ENCODE results near the gene ZFYVE9.
"Not testable (repeated sequence)": the region's sequence is repeated elsewhere in the genome, so short reads cannot be mapped to it uniquely, and the experiment has no call there.

The ZFYVE9 gene

DNA sequence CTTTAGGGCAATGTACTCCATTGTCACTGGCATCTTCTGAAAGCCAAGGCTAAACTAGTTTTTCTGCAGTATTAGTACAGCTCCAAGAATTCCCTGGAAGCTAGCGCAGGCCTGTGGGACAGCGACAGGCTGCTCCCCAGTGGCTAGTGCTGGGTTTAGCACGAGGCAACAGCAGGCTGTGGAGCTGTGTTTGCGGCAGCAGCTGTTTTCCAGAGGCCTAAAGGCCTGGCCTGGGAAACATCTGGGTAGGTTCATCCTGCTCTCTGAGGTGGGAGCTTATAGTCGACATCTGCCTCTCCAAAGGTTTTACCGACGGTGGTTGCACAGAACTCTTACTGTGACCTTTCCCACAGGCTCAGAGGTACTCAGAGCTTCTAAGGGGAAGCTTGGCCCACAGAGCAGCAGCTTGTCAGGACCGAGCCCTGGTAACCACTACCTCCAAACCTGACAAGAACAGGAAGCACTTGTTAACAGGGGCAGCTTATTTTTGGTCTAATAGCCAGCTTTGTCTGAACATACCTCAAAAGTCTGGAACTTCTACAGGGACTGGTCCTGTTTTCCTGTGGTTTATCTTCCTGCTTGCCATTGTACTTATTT lies 206.9 kb downstream of the ZFYVE9 start:
- no peak for DNase-seq

DNA sequence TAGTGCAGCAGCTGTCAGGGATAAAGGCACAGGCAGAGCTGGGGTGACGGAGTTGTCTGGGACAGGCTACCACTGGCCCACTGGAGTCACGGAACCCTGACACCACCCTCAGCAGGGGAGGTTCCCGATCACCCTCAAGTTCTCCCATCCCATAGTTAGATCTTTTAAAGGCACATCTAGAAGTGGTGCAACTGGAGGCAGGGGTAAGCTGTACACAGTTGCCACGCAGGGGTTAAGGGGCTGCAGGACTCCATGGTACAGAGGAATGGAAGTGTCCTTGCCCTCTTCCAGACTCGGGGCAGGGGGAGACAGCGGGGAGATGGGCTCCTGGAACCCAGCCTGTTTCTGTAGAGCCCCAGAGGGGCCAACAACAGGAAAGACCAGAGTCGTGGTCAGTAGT lies 210.8 kb downstream of the ZFYVE9 start:
- no peak for DNase-seq

DNA sequence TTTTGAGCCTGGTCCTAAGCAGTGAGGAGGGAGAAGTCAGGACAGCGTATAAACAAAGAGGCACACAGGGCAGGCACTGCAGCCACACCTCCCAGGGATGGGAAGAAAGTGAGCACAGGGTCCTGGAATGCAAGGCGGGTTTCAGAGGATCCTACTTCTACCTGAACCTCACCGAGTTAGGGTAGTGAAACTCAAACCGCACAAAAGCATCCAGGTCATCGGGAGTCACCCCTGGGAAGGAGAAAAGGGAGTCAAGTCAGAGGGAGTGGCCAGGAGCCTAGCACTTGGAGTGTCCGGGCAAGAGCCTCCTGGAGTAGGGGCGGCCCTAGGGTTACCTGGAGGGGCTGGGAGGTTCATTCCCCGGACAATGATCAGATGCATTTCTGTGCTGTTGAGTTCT lies 213.5 kb downstream of the ZFYVE9 start:
- DNase-seq = no peak

DNA sequence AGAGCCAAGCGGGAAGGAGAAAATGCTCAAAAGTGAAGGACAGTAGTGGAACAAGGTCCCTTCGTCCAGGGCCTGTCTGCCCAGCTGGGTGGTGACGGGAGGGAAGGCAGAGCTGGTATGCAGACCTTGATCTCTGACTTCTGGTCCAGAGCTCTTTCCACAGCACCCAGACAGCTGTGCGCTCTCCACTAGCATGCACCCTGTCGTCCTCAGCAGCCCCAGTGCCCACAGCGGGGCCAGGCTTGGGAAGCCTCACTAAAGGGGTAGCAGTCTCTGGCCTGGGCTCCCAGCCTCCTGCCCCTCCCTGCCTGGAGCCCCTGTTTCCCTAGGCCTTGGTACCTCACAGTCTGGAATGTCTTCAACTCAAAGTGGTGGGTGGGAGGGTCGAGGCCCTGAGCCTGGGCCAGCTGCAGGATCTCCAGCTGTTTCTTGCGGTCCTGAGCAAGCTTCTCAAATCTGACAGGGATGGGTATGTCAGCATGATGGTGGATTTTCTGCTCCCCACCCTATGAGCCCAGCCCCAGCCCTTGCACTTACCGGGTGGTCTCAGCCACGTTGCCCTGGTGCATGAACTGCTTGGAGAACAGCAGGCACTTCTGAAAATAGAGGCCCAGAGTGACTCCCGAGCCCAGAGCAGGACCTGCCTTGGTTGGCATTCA lies 214.1 kb downstream of the ZFYVE9 start:
- DNase-seq = no peak

DNA sequence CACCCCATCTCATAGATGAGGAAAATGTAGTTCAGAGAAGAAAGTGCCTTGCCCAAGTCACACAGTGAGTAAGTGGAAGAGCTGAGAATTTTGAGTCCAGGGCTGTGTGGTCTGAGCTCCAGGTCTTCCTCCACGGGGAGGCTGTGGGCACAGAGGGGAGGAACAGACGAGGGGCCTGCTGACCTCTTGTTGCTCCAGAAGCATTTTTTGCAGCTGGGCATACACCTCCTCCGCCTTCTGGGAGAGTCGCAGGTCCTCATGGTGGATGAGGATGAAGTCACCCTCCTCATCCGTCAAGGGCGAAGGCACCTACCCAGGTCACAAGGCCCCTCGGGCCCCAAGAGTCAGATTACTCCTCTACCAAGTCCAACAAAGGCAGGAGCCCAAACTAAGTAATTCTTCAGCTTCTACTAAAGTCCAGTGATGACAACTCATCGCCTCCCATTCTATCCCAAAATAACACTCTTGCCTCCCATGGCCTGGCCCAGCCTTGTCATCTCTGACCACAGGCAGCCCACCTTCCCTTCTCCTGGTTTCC lies 215.0 kb downstream of the ZFYVE9 start:
- DNase-seq = no peak

DNA sequence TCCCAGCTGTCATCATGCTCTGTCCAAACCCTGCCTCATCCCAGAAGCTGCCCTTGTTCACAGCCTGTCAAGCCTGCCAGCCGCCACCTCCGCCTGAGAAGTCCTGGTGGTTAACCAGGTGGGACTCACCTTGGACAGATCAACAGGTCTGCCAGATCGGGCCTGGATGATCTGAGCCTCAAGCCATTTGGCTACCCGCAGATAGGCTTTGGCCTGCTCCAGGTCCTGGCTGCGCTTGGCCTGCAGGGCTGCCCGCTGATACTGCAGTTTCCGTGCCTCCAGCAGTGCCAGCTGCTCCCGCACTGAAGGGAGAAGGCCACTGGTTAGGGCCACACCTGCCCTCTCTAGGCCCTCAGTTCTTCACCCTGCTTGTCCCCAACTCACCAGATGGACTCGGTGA lies 215.5 kb downstream of the ZFYVE9 start:
- no peak for DNase-seq

DNA sequence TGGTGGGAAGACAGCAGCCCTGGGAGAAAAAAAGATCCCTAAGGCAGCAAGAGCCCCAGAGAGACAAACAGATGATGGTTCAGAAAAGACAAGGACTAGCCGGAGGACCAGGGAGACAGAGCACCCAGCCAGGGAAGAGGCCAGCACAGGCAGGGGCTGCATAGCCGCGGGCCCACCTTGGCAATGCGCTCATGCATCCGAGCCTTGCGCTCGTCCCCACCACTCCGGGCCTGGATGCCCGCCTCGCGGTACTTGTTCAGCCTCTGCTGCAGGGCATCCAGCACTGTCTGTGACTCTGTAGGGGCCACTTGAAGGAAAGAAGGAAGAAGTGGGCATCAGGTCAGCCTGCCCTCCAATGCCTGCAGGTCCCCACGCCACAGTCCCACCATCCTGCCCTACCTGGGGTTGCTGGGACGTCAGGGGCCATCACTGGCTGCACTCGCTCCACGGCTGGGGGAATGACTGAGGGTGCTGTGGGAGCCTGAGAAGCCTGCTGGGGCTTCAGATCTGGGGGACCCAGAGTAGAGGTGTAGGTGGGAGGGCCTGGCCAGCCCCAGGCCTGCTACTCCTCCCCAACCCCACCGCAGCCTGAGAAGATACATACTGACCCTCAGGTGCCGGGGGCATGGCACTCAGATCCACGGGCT lies 217.1 kb downstream of the ZFYVE9 start:
- no peak for DNase-seq

DNA sequence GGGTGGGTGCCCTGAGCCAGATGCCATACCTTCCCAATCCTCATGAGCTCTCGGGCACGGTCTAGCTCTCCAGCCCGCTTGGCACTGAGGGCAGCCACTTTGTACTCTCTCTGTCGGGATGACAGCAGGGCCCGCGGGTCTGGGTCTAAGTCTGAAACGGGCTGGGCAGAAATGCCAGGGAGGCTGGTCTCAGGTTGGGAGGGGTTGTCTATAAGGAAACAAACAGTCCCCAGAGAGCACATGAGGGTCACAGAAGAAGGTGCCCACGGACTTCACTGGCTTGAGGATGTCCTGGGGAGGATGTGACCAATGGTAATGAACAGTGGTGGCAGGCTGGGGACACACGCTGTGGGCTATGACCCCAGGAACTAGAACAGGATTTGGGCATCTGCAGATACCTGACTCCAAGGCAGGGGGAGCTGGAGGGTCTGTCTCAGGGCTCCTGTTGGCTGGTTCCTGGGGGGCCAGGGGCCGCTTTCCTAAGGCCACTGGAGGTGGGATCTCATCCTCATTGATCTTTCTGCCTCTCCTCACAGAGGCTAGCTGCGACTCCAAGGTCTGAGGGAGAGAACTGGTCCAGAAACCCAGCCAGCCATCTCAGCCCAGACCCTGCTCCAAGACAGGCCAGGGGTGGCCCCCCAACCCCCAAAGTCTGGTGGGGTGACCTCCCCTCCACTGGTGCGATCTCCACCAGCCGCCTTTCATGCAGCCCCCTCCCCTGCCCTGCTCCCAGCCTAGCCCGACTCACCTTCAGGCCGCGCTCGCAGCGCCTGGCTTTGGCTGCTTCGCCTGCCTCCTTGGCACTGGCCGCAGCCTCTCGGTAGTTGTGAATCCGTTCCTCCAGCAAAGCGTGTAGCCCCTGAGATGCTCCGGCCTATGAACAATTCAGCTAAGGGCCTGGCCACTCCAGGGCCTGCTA lies 218.0 kb downstream of the ZFYVE9 start:
- DNase-seq = no peak

DNA sequence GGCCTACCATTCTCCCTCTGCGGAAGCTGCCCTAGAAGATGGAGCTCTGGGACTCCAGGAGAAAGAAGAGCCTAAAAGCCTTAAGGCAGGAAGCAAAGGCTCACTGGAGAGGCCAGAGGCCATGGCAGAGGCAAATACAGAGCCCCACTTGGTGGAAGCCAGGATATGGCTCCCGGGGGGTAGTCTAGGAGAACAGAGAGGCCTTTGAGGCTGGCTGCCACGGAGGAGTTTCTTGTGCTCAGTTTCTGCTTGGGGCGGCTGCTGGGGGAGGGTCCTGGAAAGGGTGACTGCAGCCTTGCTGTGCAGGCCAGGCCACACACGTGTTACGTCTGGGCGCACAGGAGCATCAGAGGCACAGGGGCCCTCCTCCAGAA lies 218.7 kb downstream of the ZFYVE9 start:
- no peak for DNase-seq

DNA sequence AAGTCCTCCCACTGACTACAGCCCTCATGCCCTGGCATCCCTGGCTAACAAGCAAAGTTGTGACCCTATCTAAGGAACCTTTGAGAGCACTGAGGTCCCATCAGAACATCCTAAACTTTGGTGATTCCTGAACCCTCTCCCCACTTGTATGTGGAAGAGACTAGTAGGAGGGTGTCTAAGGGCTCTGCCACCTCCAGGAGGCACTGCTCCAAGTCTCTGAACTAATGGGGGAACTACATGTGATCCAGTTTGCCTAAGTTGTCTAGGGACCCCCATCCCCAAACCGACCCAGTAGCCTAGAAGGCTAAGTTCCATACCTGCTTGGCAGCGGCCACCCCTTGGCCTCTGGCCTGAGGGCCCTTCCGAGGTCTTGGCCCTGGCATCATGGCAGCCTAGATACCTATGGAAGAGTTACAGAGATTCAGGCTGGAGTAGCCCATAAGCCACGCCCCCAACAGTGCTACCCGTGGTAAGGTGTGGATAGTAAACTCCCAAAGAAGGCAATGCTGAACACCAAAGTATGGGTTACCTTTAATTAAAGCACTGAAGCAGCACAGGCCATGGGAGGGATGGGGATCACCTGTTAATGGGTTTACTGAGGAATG lies 222.4 kb downstream of the ZFYVE9 start:
- no peak for DNase-seq

DNA sequence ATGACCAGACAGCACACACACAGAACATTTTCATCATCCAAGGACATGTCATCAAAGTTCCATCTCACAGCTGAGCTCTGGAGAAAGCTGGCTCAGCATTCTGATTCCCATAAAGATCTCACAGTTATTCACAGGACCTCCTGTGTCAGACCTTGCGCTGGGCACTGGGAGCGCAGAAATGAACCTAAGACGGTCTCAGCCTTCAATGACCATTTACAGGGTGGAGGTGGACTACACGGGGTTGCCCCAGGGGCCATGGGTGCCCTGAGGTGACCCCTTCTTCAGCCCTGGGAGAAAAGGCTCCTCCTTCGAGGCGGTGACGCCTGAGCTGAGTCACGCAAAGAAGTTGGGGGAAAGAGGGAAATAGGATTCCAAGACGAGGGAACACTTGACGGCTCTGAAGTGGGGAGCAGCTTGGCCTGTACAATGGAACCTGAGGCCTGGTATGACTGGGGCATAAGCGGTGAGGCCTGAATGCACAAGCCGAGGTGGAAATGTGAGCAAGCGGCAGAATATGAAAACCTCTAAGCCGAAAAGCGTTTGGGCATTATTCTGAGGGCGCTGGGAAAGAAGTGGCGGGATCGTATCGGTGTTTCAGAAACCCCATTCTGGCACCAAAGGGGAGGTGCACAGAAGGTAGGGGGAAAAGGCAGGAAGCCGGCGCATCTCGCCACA lies 223.3 kb downstream of the ZFYVE9 start:
- peak; percentile 43 for DNase-seq

DNA sequence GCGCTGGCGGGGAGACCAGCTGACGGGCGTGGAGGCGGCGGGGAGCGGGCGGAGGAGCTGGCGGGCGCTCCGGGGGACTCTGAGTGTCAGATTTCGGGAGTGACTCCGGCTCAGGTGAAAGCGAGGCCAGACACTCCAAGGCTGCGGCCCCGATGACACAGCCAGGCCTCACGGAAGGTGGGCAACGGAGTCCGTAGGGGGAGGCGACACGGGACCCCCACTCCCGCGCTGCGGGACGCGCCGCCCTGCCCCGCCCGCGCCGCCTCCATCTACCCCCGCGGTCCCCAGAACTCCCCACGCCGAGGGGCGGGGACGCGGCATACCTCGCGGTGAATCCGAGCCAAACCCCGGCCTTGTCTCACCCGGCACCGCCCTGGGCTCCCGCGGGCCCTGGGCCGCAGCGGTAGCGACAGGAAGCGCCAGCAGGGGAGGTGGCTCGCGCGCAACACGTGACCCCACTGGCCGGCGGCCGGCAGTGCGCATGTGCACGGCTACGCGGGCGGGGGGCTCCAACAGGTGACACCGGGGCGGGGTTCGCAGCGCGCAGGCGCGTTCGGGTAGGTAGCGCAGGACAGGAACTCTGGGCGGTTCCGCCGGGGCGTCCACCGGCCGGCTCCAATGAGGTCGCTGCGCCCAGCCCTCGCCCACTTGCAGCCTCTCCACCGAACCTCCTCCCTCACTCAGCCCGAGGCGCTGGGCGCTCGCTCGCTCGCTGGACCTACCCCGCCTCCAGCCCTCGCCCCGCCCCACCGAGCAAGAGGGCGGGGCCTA lies 224.0 kb downstream of the ZFYVE9 start, which contains the start of gene CC2D1B:
Gene CC2D1B (minus strand): TSS at position 460 of the 771 bp plus-strand sequence. CDS start 1,585 bp downstream, outside the sequence.
- DNase-seq = peak; percentile 100

DNA sequence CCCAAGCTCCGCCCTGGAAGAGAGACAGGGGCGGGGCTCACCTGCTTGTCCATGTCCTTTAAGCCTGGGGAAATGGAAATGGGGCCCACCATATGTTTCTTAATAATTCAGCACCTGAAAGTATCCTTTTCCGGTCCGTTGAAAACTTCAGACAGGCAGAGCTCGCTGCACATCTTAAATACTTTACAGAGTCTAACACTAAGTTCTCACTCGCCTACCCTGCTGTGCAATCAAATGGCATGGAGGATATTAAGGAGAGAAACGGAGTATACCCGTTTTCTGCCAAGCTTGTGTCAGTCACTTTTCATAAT lies 224.6 kb downstream of the ZFYVE9 start:
- no peak for DNase-seq

DNA sequence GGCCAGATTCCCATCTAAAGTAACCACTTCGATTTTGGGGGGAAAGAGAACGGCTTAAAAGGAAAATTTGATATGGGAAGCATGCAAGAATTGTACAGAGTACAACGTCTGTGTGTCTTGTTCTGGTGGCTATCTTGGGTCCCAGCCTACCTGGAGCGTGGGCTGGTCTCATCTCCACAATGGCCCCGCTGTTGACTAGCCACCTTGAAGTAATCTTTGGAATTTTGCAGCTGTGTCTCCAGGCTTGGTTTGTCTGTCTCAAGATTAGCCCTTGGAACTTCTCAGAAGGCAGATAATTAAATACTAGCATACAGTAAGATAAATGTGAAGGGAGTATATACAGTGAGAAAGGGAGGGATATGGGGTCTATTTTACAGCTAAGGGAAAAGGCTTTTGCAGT lies 225.4 kb downstream of the ZFYVE9 start:
- DNase-seq = no peak

DNA sequence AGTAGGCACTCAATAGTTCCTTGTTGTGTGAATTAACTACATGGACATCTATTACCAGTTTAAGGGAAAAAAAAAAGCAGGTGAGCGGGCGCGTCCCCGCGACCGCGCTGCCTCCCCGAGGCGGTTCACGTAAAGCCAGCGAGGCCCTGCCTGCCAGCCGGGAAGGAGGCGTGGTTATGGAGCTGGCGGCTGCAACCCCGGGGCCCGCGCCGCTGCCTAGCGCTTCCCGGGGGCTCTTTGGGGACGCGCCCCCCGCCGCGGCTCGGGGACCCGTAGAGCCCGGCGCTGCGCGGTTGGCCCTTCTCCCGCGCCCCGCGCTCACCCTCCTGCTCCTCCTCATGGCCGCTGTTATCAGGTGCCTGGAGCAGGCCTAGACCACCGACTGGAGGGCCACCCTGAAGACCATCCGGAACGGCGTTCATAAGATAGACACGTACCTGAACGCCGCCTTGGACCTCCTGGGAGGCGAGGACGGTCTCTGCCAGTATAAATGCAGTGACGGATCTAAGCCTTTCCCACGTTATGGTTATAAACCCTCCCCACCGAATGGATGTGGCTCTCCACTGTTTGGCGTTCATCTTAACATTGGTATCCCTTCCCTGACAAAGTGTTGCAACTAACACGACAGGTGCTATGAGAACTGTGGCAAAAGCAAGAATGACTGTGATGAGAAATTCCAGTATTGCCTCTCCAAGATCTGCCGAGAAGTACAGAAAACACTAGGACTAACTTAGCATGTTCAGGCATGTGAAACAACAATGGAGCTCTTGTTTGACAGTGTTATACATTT lies 226.7 kb downstream of the ZFYVE9 start:
- peak; percentile 59 for DNase-seq

DNA sequence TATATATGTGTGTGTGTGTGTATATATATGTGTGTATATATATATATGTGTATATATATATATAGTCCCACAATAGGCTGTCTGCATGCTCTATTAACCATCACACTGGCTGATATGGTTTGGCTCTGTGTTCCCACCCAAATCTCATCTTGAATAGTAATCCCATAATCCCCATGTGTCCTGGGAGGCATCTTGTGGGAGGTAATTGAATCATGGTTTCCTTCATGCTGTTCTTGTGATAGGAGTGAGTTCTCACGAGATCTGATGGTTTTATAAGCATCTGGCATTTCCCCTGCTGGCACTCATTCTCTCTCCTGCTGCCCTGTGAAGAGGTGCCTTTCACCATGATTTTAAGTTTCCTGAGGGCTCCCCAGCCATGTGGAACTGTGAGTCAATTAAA lies 228.0 kb downstream of the ZFYVE9 start:
- DNase-seq = not testable (repeated sequence)

DNA sequence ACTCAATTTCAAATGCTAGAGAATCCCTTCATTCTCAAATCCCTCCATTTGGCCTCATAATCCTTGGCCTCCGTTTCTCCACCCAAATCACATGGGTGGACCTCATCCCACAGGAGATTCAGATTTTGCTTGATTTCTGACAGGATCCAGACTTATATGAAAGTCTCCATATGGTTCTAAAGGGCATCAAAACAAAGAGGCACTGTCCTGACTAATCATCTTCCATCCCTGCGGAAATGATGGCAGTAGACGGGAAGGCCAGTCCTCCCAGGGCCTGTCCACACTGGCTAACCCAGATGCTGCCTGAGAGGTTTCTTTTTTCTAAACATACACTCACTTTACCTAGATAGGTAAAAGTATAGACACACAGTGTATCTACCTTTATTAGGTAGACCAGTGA lies 243.5 kb downstream of the ZFYVE9 start:
- no peak for DNase-seq

DNA sequence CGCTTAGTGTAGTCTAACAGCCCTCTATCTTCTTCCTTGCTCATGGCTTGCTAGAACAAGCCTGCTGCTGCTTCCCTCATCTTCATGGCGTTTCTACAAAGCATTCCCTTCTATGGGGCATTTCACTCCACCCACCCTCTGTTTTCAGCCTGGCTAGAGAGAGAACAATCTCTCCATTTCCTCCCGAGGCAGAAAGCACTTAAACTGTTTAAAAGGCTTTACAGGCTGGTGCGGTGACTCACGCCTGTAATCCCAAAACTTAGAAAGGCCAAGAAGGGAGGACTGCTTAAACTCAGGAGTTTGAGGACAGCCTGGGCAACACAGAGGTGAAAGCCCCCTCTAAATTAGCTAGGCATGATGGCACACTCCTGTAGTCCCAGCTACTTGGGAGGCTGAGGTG lies 244.6 kb downstream of the ZFYVE9 start:
- DNase-seq = no peak

DNA sequence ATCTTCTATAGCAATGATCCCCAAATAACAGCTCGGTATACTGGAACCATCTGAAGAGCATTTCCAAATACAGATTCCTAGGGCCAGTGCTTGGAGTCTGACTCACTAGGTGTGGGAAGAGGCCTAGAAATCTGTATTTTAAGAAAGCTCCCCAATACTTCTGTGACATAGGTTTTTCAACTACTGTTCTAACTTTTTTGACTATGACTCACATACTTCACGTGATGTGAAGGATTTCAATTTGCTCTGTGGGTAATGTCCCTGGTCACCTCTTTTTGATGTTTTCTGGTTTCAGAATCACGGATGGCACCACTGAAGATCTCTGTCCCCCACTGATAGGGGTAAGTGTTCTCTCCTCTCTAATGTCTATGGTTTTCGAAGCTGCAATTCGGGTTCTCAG lies 251.3 kb downstream of the ZFYVE9 start:
- no peak for DNase-seq

Measured in activated CD4-positive, CD25-positive, alpha-beta regulatory T cell treated with anti-CD3 and anti-CD28 coated beads, Interleukin-2, amount 50 U/mL, for 72 hours (primary cell).